Progenitor cell of endocrine pancreas (in vitro differentiated cells): ENCODE data around the gene SMIM20. TPM values are rescaled to one million over a fixed set of nuclear protein-coding genes. Genes with fewer than 3 reads are reported as not detected.

ENCODE experiments used
- DNase-seq: peaks from one replicate; pipeline ENCODE4 v3.0.0; 2021; ENCODE audit warnings: low spot score; ENCODE audit not compliant: unreplicated experiment
- H3K27ac Mint-ChIP-seq: 2 replicates; pipeline ENCODE4 v1.8.0; 2021; ENCODE audit warnings: mild to moderate bottlenecking, moderate library complexity, mixed read lengths
- H3K27me3 Mint-ChIP-seq: 2 replicates; pipeline ENCODE4 v1.8.0; 2021; ENCODE audit warnings: mixed read lengths
- H3K36me3 Mint-ChIP-seq: 2 replicates; pipeline ENCODE4 v1.8.0; 2022; ENCODE audit warnings: mixed read lengths; ENCODE audit not compliant: insufficient read depth
- H3K4me1 Mint-ChIP-seq: 2 replicates; pipeline ENCODE4 v1.8.0; 2021; ENCODE audit warnings: low read depth, mixed read lengths
- H3K4me3 Mint-ChIP-seq: 2 replicates; pipeline ENCODE4 v1.8.0; 2021; ENCODE audit warnings: low read depth, mild to moderate bottlenecking, moderate library complexity, mixed read lengths
- H3K9me3 Mint-ChIP-seq: 2 replicates; pipeline ENCODE4 v1.8.0; 2021; ENCODE audit warnings: low read depth, mixed read lengths
- total RNA-seq: library from RNA; stranded (reverse); gene quantifications from 2 replicates; pipeline ENCODE4 v1.2.1, GENCODE V29; 2021
- TF ChIP-seq, protein P1 (sequence below): fragments of 200-600 bp; sonication (generic); IDR thresholded peaks from one replicate; pipeline ENCODE4 v1.5.0; 2021; ENCODE audit warnings: antibody characterized with exemption, mild to moderate bottlenecking; ENCODE audit not compliant: unreplicated experiment

The SMIM20 gene
- total RNA-seq, 1 donor from 2014 or later = 41.2 TPM

GRCh38 chr4:25883565-25883964 lies 30.5 kb upstream of the SMIM20 start:
- no peak overlapping the region for H3K4me3 Mint-ChIP-seq

DNA sequence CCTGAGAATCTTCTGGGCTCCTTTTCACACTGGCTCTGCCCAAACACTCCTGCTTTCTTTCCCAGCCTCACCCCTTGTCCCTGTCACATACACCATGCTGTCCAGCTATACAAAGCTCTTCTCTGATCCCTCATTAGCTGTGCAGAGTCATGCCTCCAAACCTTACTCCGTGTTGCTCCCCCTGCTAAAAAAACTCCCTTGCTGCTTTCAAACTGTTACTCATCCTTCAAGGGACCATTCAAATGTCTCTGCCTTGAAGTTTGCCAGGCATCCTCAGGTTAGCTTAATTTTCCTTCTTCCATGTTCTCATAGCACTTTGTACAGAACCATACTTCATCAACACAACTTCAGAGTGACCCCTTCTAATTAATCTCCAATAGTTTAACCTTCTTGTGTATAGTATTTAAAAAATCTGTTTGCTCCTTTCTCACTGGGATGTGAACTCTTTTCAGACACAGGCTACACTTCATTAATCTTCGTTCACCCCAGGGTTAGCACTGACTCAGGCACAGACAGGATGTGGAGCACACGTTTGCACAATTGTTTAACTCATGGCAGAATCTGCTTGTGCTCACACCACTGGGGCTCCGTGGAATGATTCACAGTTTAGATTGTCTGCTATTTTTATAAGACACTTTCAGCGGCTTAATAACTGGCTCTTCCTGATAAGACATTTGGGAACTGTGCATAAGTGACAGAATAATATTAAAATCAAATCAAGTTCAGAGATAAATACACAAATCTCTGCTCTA lies 29.8 kb upstream of the SMIM20 start:
- H3K4me3 Mint-ChIP-seq = no peak overlapping the region
- no peak for DNase-seq
- H3K27me3 Mint-ChIP-seq = peaks cover 3% of the 10 kb centered on the region
- peaks cover 9% of the 10 kb centered on the region for H3K4me1 Mint-ChIP-seq
- H3K27ac Mint-ChIP-seq = no peak overlapping the region
- H3K9me3 Mint-ChIP-seq = no peaks in the 10 kb centered on the region
- TF ChIP-seq, protein P1, sequence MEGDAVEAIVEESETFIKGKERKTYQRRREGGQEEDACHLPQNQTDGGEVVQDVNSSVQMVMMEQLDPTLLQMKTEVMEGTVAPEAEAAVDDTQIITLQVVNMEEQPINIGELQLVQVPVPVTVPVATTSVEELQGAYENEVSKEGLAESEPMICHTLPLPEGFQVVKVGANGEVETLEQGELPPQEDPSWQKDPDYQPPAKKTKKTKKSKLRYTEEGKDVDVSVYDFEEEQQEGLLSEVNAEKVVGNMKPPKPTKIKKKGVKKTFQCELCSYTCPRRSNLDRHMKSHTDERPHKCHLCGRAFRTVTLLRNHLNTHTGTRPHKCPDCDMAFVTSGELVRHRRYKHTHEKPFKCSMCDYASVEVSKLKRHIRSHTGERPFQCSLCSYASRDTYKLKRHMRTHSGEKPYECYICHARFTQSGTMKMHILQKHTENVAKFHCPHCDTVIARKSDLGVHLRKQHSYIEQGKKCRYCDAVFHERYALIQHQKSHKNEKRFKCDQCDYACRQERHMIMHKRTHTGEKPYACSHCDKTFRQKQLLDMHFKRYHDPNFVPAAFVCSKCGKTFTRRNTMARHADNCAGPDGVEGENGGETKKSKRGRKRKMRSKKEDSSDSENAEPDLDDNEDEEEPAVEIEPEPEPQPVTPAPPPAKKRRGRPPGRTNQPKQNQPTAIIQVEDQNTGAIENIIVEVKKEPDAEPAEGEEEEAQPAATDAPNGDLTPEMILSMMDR = no peak
- H3K36me3 Mint-ChIP-seq = no peaks in the 10 kb centered on the region

More at GRCh38 chr4:25883565-25883964, 30.5 kb upstream of the SMIM20 start:
- no peaks in the 10 kb centered on the region for H3K9me3 Mint-ChIP-seq
- TF ChIP-seq, protein P1 = no peak
- H3K36me3 Mint-ChIP-seq = no peaks in the 10 kb centered on the region
- H3K4me1 Mint-ChIP-seq = peaks cover 9% of the 10 kb centered on the region
- DNase-seq = no peak
- H3K27me3 Mint-ChIP-seq = peaks cover 3% of the 10 kb centered on the region
- H3K27ac Mint-ChIP-seq = no peak overlapping the region

GRCh38 chr4:25888781-25889180 lies 25.2 kb upstream of the SMIM20 start:
- Mint-ChIP-seq H3K36me3 (no peaks in the 10 kb centered on the region), H3K27ac (no peak overlapping the region), H3K4me3 (no peak overlapping the region), H3K27me3 (peaks cover 12% of the 10 kb centered on the region), H3K9me3 (no peaks in the 10 kb centered on the region), H3K4me1 (peaks cover 8% of the 10 kb centered on the region)
- TF ChIP-seq, protein P1 = no peak
- no peak for DNase-seq

DNA sequence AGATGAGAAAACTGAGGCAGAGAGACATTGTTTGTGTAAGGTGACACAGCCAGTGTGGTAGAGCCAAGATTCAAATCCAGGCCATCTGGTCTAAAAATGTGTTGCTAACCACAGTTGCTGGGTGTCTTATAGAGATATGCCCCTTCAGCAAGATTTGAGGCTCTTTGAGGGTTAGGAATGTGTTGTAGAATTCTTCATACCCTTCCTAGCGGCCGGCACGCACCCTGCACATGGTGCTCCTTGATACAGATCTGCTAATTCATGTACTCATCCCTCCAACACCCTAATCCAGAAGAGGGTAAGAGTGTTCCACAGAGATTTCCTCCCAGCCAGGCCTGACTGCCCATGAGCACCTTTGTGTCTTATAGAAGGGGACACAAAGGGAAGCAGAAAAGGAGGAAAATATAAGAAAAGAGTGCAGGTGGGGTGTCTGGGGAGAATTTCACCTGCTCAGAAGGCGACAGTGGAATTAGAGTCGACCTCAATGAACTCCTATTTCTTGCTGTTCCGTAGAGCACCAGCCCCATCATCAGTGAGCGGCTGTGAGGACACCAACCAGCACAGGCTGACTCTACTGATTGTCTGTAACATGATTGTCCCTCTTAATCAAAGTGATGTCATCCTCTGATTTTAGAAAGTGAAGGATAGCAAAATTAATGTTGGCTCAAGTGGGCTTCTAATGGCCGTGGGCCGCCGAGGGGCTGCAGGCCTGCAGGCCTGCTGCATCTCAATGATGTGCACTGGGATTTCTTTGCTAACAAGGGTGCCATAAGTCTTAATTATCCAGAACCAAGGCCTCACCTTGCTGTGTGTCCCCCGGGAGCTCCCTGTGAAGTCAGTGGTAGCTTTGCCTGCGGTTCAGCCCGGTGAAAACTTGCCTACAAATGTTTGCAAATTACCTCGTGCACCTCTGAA lies 24.2 kb upstream of the SMIM20 start:
- no peak overlapping the region for H3K4me3 Mint-ChIP-seq
- no peaks in the 10 kb centered on the region for H3K36me3 Mint-ChIP-seq
- DNase-seq = no peak
- H3K27me3 Mint-ChIP-seq = peaks cover 12% of the 10 kb centered on the region
- no peak overlapping the region for H3K27ac Mint-ChIP-seq
- H3K9me3 Mint-ChIP-seq = no peaks in the 10 kb centered on the region
- TF ChIP-seq, protein P1 = no peak
- H3K4me1 Mint-ChIP-seq = peaks cover 2% of the 10 kb centered on the region
